GM06990 (cell line): ENCODE measurements around the gene POMGNT1.

Source experiments
- DNase-seq: peaks from one replicate; pipeline ENCODE4 v3.0.0-alpha.2; 2011; ENCODE audit not compliant: insufficient read length; ENCODE audit errors: extremely low read depth
- H3K27me3 ChIP-seq: replicated peaks from 2 replicates; pipeline ENCODE4 v1.6.0; 2011; ENCODE audit warnings: low read length; ENCODE audit not compliant: control insufficient read depth, insufficient read depth
- H3K36me3 ChIP-seq: 2 replicates; pipeline ENCODE4 v1.5.1; 2011; ENCODE audit warnings: low read length; ENCODE audit not compliant: control insufficient read depth, insufficient read depth
- H3K4me3 ChIP-seq: replicated peaks from 2 replicates; pipeline ENCODE4 v1.5.1; 2011; ENCODE audit warnings: low read depth, mild to moderate bottlenecking, control low read depth, low read length
- CTCF ChIP-seq: IDR thresholded peaks from 2 replicates; pipeline ENCODE4 v1.5.1; 2011; ENCODE audit warnings: low read length, control low read depth, mild to moderate bottlenecking, inconsistent platforms; ENCODE audit not compliant: insufficient read depth, poor library complexity, severe bottlenecking

POMGNT1 gene

GRCh38 chr1:46176211-46176865, 21.9 kb downstream of the POMGNT1 start, which contains the start of gene P3R3URF:
TSS of gene P3R3URF (minus strand) at chr1:46176488. CDS start at chr1:46176471, 17 bp downstream.
- H3K4me3 ChIP-seq: no peak within 1 kb of the TSS
- TF ChIP-seq CTCF: no peak
- H3K27me3 ChIP-seq: no peaks in the 10 kb centered on the region
- no peak for DNase-seq
- H3K36me3 ChIP-seq: no peaks in the 10 kb centered on the region

GRCh38 chr1:46175243-46175642, 23.0 kb downstream of the POMGNT1 start:
- Histone ChIP-seq H3K36me3 (no peaks in the 10 kb centered on the region), H3K4me3 (no peak overlapping the region), H3K27me3 (no peaks in the 10 kb centered on the region)
- no peak for DNase-seq
- TF ChIP-seq CTCF: no peak

DNA sequence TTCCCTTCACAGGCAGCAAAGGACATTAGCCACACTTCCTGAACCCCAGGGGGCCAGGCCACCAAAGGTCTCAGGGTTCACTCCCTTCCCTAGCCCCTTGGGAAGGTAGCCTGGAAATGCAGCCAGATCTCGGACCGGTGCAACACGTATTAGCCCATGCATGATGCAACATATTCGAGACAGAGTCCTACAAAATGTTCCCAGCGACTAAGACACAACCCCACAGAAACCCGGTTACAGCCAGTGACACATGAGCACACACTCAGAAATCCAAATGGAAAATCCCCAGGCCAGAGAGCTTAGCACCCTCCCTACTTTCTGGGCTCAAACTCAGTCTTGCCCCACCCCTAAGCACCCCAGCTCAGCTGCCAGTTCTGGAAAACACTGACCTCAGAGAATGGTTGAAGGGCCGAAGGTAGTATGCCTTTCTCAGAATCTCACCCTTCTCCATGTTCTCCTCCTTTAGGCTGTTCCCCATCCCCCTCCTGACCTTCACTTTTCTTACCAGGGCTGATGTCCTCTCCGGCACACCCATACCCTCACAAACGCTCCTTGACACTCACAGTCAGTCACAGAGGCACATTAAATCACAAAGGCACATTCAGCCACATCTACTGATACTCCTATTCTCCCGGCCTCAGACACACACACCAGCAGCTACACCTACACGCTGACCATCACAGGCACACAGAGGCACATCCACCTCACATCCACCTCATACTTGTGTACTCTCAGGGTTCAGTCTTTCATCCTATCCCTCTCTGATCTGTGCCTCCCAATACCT, 23.6 kb downstream of the POMGNT1 start, which contains the start of gene TSPAN1:
Gene TSPAN1 (plus strand): TSS at position 640 of the 784 bp plus-strand sequence. CDS start 6,021 bp downstream, outside the sequence.
- no peaks in the 10 kb centered on the region for H3K36me3 ChIP-seq
- no peak for TF ChIP-seq CTCF
- H3K27me3 ChIP-seq: no peaks in the 10 kb centered on the region
- no peak for DNase-seq
- H3K4me3 ChIP-seq: no peak within 1 kb of the TSS

GRCh38 chr1:46173361-46173856, 24.8 kb downstream of the POMGNT1 start:
- Histone ChIP-seq H3K36me3 (no peaks in the 10 kb centered on the region), H3K4me3 (no peak overlapping the region), H3K27me3 (no peaks in the 10 kb centered on the region)
- TF ChIP-seq CTCF: no peak
- DNase-seq: no peak

DNA sequence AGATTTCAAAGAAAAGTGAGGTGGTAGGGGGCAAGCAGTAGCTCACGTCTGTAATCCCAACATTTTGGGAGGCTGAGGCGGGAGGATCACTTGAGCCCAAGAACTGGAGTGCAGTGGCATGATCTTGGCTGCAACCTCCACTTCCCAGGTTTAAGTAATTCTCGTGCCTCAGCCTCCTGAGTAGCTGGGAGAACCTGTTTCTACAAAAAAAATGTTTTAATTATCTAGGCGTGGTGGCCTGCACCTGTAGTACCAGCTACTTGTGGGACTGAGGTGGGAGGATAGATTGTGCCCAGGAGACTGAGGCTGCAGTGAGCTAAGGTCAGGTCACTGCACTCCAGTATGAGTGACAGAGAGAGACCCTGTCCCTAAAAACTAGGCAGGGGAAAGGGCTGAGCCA, 25.9 kb downstream of the POMGNT1 start:
- no peaks in the 10 kb centered on the region for H3K36me3 ChIP-seq
- no peak overlapping the region for H3K4me3 ChIP-seq
- DNase-seq: no peak
- TF ChIP-seq CTCF: no peak
- H3K27me3 ChIP-seq: no peaks in the 10 kb centered on the region
